Measurements from ENCODE around the gene FAM187B.
"Not testable (repeated sequence)": the region's sequence is repeated elsewhere in the genome, so short reads cannot be mapped to it uniquely, and the experiment has no call there.

Gene FAM187B

GRCh38 chr19:35209646-35210045, 18.9 kb downstream of the FAM187B start:
- DNase-seq, result no peak

DNA sequence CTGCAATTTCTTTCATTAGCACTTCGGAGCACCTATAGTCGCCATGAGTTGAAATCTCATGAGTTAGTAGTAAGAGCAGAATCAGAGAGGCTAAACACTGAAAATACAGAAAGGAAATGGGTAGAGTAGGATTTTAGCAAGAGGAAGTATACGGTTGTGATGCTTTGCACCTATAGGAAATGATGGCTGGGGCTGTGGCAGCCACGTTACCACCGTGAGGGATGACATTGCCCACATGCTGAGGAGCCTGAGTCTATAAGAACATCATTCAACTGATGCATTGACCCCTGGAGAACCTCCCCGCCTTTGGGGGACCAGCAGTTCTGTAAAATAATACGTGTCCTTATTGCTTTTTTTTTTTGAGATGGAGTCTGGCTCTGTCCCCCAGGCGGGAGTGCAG, 20.4 kb downstream of the FAM187B start:
- DNase-seq, result no peak

DNA sequence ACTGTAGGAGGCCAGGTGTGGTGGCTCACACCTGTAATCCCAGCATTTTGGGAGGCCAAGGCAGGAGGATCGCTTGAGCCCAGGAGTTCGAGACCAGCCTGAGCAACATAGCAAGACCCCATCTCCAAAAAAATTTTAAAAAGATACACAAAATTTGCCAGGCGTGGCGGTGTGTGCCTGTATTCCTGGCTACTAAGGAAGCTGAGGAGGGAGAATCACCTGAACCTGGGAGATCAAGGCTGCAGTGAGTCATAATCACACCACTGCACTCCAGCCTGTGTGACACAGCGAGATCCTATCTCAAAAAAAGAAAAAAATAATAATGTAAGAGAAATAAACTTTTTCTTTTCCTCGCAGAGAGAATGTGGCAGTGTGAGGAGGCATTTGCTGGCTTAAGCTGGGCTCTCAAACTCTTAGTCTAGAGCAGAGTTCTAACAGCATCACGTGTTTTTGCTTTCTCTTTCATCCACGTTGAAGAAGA, 21.1 kb downstream of the FAM187B start:
- DNase-seq, result no peak

DNA sequence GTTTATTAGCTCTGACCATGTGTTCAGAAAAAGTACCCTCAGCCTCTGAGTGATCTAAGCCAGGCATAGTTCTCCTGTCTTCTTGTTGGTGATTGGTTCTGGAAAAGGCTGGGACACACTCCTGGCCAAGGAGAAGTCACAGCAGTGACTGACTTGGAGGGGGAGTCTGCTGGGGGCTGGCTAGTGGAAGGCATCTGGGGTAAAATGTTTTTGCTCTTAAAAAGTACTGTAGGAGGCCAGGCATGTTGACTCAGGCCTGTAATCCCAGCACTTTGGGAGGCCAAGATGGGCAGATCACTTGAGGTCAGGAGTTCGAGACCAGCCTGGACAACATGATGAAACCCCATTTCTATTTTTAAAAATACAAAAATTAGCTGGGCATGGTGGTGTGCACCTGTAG, 21.7 kb downstream of the FAM187B start:
- DNase-seq, result no peak

- no peak for DNase-seq
Observed at GRCh38 chr19:35206379-35206778, 22.2 kb downstream of the FAM187B start.

- no peak for DNase-seq
Observed at GRCh38 chr19:35205733-35206323, 22.7 kb downstream of the FAM187B start.

GRCh38 chr19:35204799-35205732, 23.5 kb downstream of the FAM187B start:
- DNase-seq, result no peak

- DNase-seq, result no peak
Observed at GRCh38 chr19:35202722-35203688, 25.5 kb downstream of the FAM187B start.

DNA sequence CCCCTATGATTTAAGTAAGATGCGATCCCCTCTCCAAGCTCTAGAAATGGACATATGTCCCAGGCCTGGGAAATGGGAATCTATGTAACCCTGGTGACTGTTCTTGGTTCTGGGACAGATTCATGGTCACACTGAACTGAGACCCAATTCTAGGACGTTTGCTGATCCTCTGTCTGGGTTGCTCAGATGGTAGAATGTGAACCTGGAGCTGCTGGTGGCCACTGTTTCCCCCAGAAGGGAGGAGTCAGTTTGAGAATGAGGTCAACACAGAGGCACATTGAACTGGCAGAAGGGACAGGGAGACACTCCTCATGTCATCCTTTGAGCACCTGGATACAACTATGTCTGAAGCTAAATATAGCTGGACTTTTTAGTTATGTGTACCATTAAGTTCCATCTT, 29.1 kb downstream of the FAM187B start:
- DNase-seq, result no peak

GRCh38 chr19:35196861-35197260, 31.7 kb downstream of the FAM187B start:
- DNase-seq, result not testable (repeated sequence)

DNA sequence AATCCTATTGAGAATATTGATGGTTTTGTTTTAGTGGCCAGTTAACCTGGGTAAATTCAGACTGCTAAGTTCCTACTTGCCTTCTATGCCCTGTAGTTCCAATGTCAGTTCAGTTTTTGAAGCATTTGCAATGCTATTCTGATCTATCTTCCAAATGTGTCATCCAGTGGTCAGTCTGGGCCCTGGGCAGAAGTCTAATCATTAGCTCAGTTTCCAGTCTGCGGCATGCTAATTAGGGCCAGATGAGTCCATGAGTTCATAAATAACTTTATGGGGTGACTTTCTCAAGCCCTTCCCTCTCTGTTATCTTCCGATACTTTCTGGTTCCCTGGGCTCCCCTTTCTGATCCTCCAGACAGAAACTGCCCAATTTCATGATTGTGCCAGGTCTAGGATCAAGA, 32.7 kb downstream of the FAM187B start:
- DNase-seq, result no peak

DNA sequence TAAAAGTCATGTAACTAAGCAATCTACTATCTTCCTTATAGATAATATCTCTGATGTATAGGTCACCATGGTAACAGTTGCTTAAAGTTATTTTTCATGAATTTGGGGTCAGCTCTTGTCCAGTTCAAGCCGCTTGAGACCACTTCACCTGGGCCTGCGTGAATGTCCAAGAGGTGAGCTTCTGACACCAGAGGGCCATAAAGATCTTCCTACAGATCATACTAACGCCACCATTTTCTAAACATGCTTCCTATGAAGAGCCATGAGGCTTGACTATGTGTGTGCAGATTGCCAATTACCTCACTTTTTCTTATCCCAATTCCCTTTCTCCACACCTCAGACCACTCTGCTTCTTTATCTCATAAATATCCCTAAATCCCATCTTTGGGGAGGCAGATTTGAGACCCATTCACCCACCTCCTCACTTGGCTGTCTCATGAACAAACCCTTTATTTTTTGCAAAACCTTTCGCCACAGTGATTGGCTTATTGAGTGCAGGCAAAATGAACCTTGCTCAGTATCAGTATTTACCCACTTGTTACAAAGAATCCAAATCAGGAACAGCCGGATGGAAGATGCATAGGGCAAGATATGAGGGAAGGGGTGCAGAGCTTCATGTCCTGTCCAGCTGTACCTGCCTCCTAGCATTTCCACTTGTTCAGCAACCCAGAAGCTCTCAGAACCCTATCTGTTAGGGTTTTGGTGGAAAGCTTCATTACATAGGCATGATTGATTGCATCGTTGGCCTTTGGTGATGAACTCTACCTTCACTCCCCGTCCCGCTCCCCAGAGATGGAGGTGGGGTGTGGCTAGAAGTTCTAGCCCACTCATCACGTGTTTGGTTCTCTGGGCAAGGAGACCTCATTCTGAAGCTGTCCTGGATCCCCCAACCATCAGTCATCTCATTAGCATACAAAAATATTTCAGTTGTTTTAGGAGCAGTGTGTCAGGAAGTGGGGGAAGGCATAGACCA, 34.2 kb downstream of the FAM187B start:
- DNase-seq, result no peak

DNA sequence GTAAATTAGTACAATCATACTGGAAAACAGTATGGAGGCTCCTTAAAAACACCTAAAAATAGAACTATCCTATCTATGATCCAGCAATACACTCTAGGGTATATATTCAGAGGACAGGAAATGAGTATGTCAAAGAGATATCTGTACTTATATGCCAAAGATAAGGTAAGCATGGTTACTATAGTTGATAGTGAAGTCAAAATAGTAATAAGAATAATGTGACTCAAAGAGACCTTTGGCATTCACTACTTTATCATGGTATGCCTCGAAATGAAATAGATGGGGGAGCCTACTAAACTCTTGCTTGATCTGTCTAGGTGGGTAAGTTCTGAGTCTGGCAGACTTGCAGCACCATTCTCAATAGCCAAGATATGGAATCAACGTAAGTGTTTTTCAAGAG, 43.7 kb downstream of the FAM187B start:
- DNase-seq, result no peak

DNA sequence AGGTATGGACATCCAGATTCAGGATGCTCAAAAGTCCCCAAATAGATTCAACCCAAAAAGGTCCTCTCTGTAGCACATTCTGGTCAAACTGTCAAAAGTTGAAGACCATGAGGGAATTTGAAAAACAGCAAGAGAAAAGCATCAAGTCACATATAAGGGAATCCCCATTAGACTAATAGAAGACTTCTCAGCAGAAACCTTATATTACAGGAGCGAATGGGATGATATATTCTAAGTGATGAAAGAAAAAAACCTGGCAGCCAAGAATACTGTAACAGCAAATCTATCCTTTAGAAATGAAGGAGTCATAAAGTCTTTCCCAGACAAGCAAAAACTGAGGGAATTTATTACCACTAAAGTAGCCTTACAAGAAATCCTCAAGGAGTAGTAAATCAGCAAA, 44.3 kb downstream of the FAM187B start:
- DNase-seq, result no peak

DNA sequence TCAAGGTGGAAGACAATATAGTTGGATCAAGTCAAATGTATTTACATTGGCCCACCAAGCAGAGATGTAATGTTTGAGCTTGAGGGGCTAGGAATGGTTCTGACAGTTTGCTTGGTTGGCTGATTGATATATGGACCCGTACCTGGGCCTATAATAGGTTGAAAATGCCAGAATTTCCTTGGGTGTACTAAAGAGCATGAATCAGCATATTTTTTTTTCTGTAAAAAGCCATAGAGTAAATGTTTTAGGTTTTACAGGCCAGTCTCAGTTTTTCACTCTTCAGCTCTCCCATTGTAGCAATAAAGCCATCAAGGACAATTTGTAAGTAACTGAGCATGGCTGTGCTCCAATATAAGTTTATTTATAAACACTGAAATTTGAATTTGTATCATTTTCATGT, 47.2 kb downstream of the FAM187B start:
- DNase-seq, result no peak

DNA sequence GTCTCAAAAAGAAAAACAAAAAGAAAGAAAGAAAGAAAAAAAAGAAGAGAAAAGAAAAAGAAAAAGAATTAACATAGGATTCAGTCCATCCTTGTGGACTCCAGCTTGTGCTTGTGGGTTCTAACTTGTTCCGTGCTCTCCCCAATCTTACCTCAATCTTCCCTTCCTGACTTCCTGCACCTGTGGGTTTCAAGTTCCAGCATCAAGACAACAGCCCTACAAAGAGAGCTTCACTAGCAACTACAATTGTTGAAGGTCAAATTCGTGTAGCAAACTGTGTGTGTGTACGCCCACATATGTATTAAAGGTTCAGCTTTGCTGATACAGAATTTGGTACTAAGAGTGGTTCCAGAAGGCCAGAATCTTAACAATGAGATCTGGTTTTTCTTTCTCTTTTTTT, 48.7 kb downstream of the FAM187B start:
- DNase-seq, result no peak

- no peak for DNase-seq
Observed at GRCh38 chr19:35178701-35179100, 49.8 kb downstream of the FAM187B start.

DNA sequence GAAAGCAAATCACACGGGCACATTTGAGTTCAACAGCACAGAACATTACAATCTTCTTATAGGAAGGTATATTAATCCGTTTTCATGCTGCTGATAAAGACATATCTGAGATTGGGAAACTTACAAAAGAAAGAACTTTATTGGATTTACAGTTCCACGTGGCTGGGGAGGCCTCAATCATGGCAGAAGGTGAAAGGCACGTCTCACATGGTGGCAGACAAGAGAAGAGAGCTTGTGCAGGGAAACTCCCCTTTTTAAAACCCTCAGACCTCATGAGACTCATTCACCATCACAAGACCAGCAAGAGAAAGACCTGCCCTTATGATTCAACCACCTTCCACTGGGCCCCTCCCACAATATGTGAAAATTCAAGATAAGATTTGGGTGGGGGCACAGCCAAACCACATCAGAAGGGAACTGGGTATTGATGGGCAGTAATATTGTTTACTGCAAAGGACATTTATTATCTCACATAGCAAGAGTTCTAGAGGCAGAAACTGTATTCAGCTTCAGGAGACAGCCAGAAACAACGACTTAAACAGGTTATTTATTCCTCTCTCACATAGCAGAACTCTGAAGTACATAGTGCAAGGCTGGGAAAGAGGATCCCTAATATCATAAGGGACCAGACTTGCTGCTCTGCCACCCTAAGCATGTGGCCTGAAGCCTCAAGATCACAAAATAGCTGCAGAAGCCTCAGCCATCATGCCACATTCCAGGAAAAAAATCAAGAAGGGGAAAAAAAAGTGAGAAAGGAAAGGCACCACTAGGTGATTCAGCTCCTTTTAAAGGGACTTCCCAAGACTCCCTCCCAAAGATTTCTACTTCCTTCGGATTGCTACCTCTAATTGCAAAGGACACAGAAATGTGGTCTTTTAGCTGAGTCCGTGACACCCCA, 50.9 kb downstream of the FAM187B start:
- DNase-seq, result no peak

GRCh38 chr19:35176181-35176570, 52.4 kb downstream of the FAM187B start:
- no peak for DNase-seq
